Measurements from ENCODE around the gene ALKBH6. TPM values are rescaled to one million over a fixed set of nuclear protein-coding genes. Genes with fewer than 3 reads are reported as not detected.
"Not testable (repeated sequence)": the region's sequence is repeated elsewhere in the genome, so short reads cannot be mapped to it uniquely, and the experiment has no call there.

The ALKBH6 gene
- total RNA-seq, 2 donors from 2014 or later = 42.0 to 49.0 TPM

DNA sequence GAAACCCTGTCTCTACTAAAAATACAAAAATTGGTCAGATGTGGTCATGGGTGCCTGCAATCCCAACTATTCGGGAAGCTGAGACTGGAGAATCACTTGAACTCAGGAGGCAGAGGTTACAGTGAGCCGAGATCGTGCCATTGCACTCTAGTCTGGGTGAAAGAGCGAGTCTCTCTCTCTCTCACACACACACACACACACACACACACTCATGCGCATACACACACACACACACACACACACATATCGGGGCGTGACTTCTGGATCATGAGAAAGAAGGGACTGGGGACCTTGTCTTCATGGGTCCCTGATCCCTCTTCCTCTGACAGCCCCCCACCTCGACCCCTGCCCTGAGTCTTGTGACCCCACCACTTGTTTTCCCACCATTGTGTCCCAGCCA, 30.8 kb downstream of the ALKBH6 start:
- Histone ChIP-seq H3K9me3 (no peaks in the 10 kb centered on the region), H3K27ac (no peak overlapping the region), H3K4me3 (no peak overlapping the region), H3K36me3 (no peaks in the 10 kb centered on the region), H3K4me1 (replicated peaks) (no peaks in the 10 kb centered on the region), H3K27me3 (replicated peaks; ENCODE audit: insufficient read depth) (no peaks in the 10 kb centered on the region)
- WGBS = 78% methylated on average over 8 of the region's 8 CpGs
- TF ChIP-seq, protein P1, sequence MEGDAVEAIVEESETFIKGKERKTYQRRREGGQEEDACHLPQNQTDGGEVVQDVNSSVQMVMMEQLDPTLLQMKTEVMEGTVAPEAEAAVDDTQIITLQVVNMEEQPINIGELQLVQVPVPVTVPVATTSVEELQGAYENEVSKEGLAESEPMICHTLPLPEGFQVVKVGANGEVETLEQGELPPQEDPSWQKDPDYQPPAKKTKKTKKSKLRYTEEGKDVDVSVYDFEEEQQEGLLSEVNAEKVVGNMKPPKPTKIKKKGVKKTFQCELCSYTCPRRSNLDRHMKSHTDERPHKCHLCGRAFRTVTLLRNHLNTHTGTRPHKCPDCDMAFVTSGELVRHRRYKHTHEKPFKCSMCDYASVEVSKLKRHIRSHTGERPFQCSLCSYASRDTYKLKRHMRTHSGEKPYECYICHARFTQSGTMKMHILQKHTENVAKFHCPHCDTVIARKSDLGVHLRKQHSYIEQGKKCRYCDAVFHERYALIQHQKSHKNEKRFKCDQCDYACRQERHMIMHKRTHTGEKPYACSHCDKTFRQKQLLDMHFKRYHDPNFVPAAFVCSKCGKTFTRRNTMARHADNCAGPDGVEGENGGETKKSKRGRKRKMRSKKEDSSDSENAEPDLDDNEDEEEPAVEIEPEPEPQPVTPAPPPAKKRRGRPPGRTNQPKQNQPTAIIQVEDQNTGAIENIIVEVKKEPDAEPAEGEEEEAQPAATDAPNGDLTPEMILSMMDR (IDR thresholded peaks at IDR 0.05) = no peak
- TF ChIP-seq POLR2A (IDR thresholded peaks at IDR 0.05) = no peak
- no peak for TF ChIP-seq POLR2AphosphoS5 (IDR thresholded peaks at IDR 0.05)
- no peak for DNase-seq (ENCODE audit: low spot score)
- intact Hi-C loops (cut with DNase I) = no loop called here

DNA sequence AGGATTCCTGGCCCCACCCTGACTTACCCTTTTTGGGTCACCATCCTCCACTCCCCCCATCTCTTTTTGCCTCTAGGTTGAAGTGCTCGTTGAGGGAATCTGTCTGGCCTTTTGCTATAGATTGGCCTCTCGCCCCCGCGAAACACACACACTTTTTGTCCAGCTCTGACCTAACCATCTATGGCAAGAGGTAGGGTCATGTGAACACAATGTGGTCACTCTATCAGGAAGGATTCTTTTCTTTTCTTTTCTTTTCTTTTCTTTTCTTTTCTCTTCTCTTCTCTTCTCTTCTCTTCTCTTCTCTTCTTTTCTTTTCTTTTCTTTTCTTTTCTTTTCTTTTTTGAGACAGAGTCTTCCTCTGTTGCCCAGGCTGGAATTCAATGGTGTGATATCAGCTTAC, 33.0 kb downstream of the ALKBH6 start:
- H3K27ac ChIP-seq; intact Hi-C loops (cut with DNase I); H3K9me3 ChIP-seq; H3K4me3 ChIP-seq; DNase-seq (ENCODE audit: low spot score); H3K27me3 ChIP-seq (replicated peaks; ENCODE audit: insufficient read depth); H3K36me3 ChIP-seq; H3K4me1 ChIP-seq (replicated peaks): not testable (repeated sequence)
- whole genome bisulfite sequencing = 83% methylated on average over 4 of the region's 4 CpGs

DNA sequence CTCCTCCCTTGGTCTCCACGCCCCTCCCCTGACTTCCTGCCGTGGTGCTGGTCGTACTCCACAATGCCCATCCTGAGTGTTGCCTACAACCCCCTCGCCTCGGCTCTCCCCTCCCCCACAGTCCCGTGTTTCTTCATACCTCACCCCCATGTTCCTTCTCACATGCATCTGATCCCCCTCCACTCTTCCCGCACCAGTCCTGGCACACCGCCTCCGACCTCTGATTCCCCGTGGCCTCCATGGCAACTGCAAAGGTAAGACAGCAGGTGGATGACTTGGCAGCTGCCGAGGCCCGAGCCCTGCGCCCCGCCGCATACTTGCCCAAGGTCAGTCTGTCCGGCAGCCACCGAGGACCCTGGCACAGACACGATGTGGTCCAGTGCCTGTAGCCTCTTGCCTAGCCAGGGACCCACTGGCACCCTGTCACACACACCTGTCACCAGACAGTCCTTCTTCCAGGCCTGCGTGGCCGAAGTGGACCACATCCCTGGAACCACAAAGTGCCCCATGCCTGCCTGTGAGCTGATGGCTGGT, 35.1 kb downstream of the ALKBH6 start:
- DNase-seq (ENCODE audit: low spot score) = no peak
- H3K27me3 ChIP-seq (replicated peaks; ENCODE audit: insufficient read depth) = no peaks in the 10 kb centered on the region
- H3K4me1 ChIP-seq (replicated peaks) = no peaks in the 10 kb centered on the region
- intact Hi-C loops (cut with DNase I) = no loop called here
- TF ChIP-seq POLR2AphosphoS5 (IDR thresholded peaks at IDR 0.05) = no peak
- 61% methylated on average over 19 of the region's 20 CpGs for WGBS
- no peak overlapping the region for H3K27ac ChIP-seq
- no peaks in the 10 kb centered on the region for H3K9me3 ChIP-seq
- H3K36me3 ChIP-seq = no peaks in the 10 kb centered on the region
- H3K4me3 ChIP-seq = no peak overlapping the region

DNA sequence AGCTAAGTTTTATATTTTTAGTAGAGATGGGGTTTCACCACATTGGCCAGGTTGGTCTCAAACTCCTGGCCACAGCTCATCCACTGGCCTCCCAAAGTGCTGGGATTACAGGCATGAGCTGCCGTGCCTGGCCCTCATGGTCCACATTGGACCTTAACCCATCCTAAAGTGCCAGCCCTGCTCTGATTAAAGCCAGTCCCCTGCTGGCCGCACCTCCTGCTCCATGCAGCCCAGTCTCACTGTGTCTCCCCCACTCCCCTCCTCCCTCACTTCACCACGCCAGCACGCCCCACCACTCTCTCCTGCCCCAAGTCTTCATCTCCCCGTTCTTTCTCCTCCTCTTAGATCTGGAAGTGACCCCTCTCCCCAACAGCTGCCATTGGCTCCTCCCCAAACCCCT, 35.7 kb downstream of the ALKBH6 start:
- Histone ChIP-seq H3K27ac (no peak overlapping the region), H3K27me3 (replicated peaks; ENCODE audit: insufficient read depth) (no peaks in the 10 kb centered on the region), H3K4me3 (no peak overlapping the region), H3K4me1 (replicated peaks) (no peaks in the 10 kb centered on the region), H3K9me3 (no peaks in the 10 kb centered on the region), H3K36me3 (no peaks in the 10 kb centered on the region)
- TF ChIP-seq, protein P1 (IDR thresholded peaks at IDR 0.05) = no peak
- TF ChIP-seq POLR2AphosphoS5 (IDR thresholded peaks at IDR 0.05) (no peak), POLR2A (IDR thresholded peaks at IDR 0.05) (no peak)
- intact Hi-C loops (cut with DNase I) = no loop called here
- WGBS = 31% methylated on average over 5 of the region's 5 CpGs
- DNase-seq (ENCODE audit: low spot score) = no peak

DNA sequence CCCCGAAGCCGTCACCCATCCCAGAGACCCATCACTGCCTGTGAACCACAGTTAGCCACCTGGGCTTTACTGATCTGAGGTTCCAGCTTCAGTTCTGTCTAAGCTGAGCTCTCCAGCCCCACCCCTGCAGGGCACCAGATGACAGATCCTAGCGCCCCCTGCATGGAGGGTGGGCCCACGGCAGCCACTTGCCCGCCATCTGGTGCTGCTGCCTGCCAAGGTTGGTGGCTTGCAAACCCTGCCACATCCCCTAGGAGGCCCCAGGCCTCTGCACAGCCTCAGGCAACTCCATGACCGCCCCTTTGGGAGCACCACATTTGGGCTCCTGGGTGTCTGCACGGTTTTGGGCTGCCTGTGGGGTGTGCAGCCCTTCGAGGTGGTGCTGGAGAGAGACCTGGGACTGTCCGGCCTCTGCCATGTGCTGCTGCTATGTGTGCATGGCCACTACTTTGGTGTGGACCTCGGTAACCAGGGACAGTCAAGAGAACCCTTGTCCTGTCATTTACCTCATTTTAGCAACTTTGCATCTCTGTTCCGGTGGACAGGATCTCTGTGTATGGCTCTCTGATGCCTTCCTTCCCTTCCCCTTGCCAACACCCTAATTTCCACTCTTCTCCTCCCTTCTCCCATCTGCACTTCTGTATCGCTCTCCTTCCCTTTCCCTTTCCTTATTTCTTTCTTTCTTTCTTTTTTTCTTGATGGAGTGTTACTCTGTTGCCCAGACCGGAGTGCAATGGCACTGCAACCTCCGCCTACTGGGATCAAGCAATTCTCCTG, 36.4 kb downstream of the ALKBH6 start:
- WGBS = 49% methylated on average over 14 of the region's 14 CpGs
- Histone ChIP-seq H3K4me3 (no peak overlapping the region), H3K36me3 (no peaks in the 10 kb centered on the region), H3K27ac (no peak overlapping the region), H3K9me3 (no peaks in the 10 kb centered on the region), H3K27me3 (replicated peaks; ENCODE audit: insufficient read depth) (no peaks in the 10 kb centered on the region), H3K4me1 (replicated peaks) (no peaks in the 10 kb centered on the region)
- no peak for TF ChIP-seq POLR2AphosphoS5 (IDR thresholded peaks at IDR 0.05)
- TF ChIP-seq POLR2A (IDR thresholded peaks at IDR 0.05) = no peak
- TF ChIP-seq, protein P1 (IDR thresholded peaks at IDR 0.05) = no peak
- no peak for DNase-seq (ENCODE audit: low spot score)
- intact Hi-C loops (cut with DNase I) = no loop called here

Measured in prostate gland (tissue), 2 donors.